Measurements from ENCODE around the gene IDI2. TPM values are rescaled to one million over a fixed set of nuclear protein-coding genes. Genes with fewer than 3 reads are reported as not detected.

Gene IDI2
- total RNA-seq, 1 donor, result not detected

- Histone ChIP-seq H3K36me3 (ENCODE audit: insufficient read depth, low read length) (peaks cover 55% of the 10 kb centered on the region), H3K27me3 (ENCODE audit: insufficient read depth, low read length) (no peaks in the 10 kb centered on the region), H3K4me2 (ENCODE audit: insufficient read depth, low read length) (no peak overlapping the region), H4K20me1 (ENCODE audit: insufficient read depth, low read length) (peaks cover 50% of the 10 kb centered on the region), H3K79me2 (ENCODE audit: insufficient read depth, low read length) (peaks cover 86% of the 10 kb centered on the region), H3K27ac (ENCODE audit: low read depth, low read length) (no peak overlapping the region), H3K4me1 (ENCODE audit: insufficient read depth, low read length) (peaks cover 12% of the 10 kb centered on the region), H3K4me3 (ENCODE audit: insufficient read depth, low read length) (no peak overlapping the region), H3K9me3 (ENCODE audit: low read depth, low read length) (no peaks in the 10 kb centered on the region), H2AFZ (ENCODE audit: low read length) (no peak overlapping the region)
- no peak for DNase-seq (ENCODE audit: insufficient read length, low spot score, missing footprints)
- TF ChIP-seq, protein P1, sequence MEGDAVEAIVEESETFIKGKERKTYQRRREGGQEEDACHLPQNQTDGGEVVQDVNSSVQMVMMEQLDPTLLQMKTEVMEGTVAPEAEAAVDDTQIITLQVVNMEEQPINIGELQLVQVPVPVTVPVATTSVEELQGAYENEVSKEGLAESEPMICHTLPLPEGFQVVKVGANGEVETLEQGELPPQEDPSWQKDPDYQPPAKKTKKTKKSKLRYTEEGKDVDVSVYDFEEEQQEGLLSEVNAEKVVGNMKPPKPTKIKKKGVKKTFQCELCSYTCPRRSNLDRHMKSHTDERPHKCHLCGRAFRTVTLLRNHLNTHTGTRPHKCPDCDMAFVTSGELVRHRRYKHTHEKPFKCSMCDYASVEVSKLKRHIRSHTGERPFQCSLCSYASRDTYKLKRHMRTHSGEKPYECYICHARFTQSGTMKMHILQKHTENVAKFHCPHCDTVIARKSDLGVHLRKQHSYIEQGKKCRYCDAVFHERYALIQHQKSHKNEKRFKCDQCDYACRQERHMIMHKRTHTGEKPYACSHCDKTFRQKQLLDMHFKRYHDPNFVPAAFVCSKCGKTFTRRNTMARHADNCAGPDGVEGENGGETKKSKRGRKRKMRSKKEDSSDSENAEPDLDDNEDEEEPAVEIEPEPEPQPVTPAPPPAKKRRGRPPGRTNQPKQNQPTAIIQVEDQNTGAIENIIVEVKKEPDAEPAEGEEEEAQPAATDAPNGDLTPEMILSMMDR (IDR thresholded peaks at IDR 0.05; ENCODE audit: extremely low read depth, low read depth, low read length), result no peak
Measured at GRCh38 chr10:992871-993270, 32.8 kb downstream of the IDI2 start.

DNA sequence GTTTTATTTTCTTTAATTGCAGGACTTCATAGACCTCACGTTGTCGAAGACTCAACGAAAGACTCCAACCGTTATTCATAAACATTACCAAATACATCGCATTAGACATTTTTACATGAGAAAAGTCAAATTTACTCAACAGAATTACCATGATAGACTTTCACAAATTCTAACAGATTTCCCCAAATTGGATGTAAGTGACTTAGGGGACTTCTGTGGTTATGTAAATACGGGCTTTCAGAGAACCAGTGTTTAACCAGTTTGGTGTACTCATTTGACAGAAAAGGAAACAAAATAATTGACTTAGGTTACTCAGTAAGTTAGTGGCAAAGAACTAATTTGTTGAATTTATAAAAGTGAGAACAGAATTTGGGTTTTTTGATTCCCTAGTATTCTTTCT, 33.2 kb downstream of the IDI2 start:
- H3K4me1 ChIP-seq (ENCODE audit: insufficient read depth, low read length), result peaks cover 13% of the 10 kb centered on the region
- H3K27me3 ChIP-seq (ENCODE audit: insufficient read depth, low read length), result no peaks in the 10 kb centered on the region
- DNase-seq (ENCODE audit: insufficient read length, low spot score, missing footprints), result no peak

GRCh38 chr10:990808-991207, 34.9 kb downstream of the IDI2 start:
- H3K4me1 ChIP-seq (ENCODE audit: insufficient read depth, low read length), result peaks cover 29% of the 10 kb centered on the region
- DNase-seq (ENCODE audit: insufficient read length, low spot score, missing footprints), result no peak
- no peaks in the 10 kb centered on the region for H3K9me3 ChIP-seq (ENCODE audit: low read depth, low read length)
- no peak overlapping the region for H3K27ac ChIP-seq (ENCODE audit: low read depth, low read length)
- H3K27me3 ChIP-seq (ENCODE audit: insufficient read depth, low read length), result no peaks in the 10 kb centered on the region
- TF ChIP-seq, protein P1 (IDR thresholded peaks at IDR 0.05; ENCODE audit: extremely low read depth, low read depth, low read length), result no peak
- no peak overlapping the region for H3K4me2 ChIP-seq (ENCODE audit: insufficient read depth, low read length)
- H2AFZ ChIP-seq (ENCODE audit: low read length), result no peak overlapping the region
- H3K4me3 ChIP-seq (ENCODE audit: insufficient read depth, low read length), result no peak overlapping the region
- H3K36me3 ChIP-seq (ENCODE audit: insufficient read depth, low read length), result peaks cover 34% of the 10 kb centered on the region
- peaks cover 72% of the 10 kb centered on the region for H3K79me2 ChIP-seq (ENCODE audit: insufficient read depth, low read length)
- H4K20me1 ChIP-seq (ENCODE audit: insufficient read depth, low read length), result peaks cover 39% of the 10 kb centered on the region

More for the DNA sequence above, 33.2 kb downstream of the IDI2 start:
- peaks cover 83% of the 10 kb centered on the region for H3K79me2 ChIP-seq (ENCODE audit: insufficient read depth, low read length)
- no peak overlapping the region for H3K4me3 ChIP-seq (ENCODE audit: insufficient read depth, low read length)
- no peak overlapping the region for H3K4me2 ChIP-seq (ENCODE audit: insufficient read depth, low read length)
- H3K27ac ChIP-seq (ENCODE audit: low read depth, low read length), result no peak overlapping the region
- H3K36me3 ChIP-seq (ENCODE audit: insufficient read depth, low read length), result peaks cover 51% of the 10 kb centered on the region
- no peak overlapping the region for H2AFZ ChIP-seq (ENCODE audit: low read length)
- H3K9me3 ChIP-seq (ENCODE audit: low read depth, low read length), result no peaks in the 10 kb centered on the region
- peaks cover 47% of the 10 kb centered on the region for H4K20me1 ChIP-seq (ENCODE audit: insufficient read depth, low read length)
- TF ChIP-seq, protein P1 (IDR thresholded peaks at IDR 0.05; ENCODE audit: extremely low read depth, low read depth, low read length), result no peak

GRCh38 chr10:988667-989545, 36.8 kb downstream of the IDI2 start:
- no peak for DNase-seq (ENCODE audit: insufficient read length, low spot score, missing footprints)
- H3K27me3 ChIP-seq (ENCODE audit: insufficient read depth, low read length), result no peaks in the 10 kb centered on the region
- H3K79me2 ChIP-seq (ENCODE audit: insufficient read depth, low read length), result peaks cover 68% of the 10 kb centered on the region
- H3K27ac ChIP-seq (ENCODE audit: low read depth, low read length), result peak overlapping the region; percentile 98
- peaks cover 36% of the 10 kb centered on the region for H3K4me1 ChIP-seq (ENCODE audit: insufficient read depth, low read length)
- H3K4me3 ChIP-seq (ENCODE audit: insufficient read depth, low read length), result peak overlapping the region; percentile 98
- H2AFZ ChIP-seq (ENCODE audit: low read length), result peak overlapping the region; percentile 68
- H4K20me1 ChIP-seq (ENCODE audit: insufficient read depth, low read length), result peaks cover 26% of the 10 kb centered on the region
- H3K9me3 ChIP-seq (ENCODE audit: low read depth, low read length), result no peaks in the 10 kb centered on the region
- TF ChIP-seq, protein P1 (IDR thresholded peaks at IDR 0.05; ENCODE audit: extremely low read depth, low read depth, low read length), result no peak
- peak overlapping the region; percentile 84 for H3K4me2 ChIP-seq (ENCODE audit: insufficient read depth, low read length)
- H3K36me3 ChIP-seq (ENCODE audit: insufficient read depth, low read length), result peaks cover 20% of the 10 kb centered on the region
